Hematopoietic multipotent progenitor cell (in vitro differentiated cells): ENCODE measurements around the gene PJVK. TPM values are rescaled to one million over a fixed set of nuclear protein-coding genes. Genes with fewer than 3 reads are reported as not detected.

Source experiments
- DNase-seq, 3 donors: peaks; one replicate each; pipeline ENCODE4 v3.0.0-alpha.2; 2011 to 2015; ENCODE audit warnings: low read depth in 2 of 3, low spot score in 2 of 3
- total RNA-seq: library from RNA; depleted of rRNA; stranded (reverse); fragments of >200 nt; gene quantifications from one replicate; pipeline ENCODE4 v1.2.3, GENCODE V29; 2012

Gene PJVK
- total RNA-seq, 1 donor = 0.81 TPM

DNA sequence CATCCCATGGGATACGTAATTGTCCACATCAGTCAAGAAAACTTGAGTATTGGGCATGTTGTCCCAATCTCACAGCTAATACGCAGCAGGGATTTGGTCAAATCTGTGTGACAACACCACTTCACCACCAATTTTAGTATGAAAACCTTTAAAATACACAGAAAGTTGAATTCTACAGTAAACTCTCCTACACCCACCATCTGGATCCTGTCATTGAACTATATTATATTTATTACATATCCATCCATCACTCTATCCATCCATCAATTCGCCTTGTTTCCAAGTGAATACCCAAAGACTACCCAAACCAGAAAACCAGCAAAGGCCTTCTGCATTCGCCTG lies 28.1 kb downstream of the PJVK start:
- no peak for DNase-seq

DNA sequence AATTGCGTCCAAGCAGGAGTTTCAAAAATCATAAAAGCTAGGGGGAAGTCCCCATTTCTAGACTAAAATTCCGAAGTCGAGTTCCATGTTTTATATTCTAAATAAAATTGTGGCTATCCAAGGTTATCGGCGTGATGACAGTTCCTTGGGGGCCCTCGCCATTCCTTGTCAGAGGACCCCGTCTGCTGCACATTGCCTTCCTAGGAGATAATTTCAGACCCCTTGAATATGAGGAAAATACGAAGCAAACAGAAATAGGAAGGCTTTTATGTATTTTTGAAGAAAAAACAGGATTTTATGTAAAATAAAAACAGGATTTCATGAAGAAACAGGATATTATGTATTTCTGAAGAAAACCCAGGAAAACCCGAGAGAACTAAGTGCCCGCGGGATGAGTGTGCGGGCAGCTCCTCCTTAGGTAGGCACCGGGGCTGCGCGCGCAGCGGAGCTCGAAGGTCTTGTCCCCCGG lies 28.6 kb downstream of the PJVK start:
- DNase-seq = no peak

DNA sequence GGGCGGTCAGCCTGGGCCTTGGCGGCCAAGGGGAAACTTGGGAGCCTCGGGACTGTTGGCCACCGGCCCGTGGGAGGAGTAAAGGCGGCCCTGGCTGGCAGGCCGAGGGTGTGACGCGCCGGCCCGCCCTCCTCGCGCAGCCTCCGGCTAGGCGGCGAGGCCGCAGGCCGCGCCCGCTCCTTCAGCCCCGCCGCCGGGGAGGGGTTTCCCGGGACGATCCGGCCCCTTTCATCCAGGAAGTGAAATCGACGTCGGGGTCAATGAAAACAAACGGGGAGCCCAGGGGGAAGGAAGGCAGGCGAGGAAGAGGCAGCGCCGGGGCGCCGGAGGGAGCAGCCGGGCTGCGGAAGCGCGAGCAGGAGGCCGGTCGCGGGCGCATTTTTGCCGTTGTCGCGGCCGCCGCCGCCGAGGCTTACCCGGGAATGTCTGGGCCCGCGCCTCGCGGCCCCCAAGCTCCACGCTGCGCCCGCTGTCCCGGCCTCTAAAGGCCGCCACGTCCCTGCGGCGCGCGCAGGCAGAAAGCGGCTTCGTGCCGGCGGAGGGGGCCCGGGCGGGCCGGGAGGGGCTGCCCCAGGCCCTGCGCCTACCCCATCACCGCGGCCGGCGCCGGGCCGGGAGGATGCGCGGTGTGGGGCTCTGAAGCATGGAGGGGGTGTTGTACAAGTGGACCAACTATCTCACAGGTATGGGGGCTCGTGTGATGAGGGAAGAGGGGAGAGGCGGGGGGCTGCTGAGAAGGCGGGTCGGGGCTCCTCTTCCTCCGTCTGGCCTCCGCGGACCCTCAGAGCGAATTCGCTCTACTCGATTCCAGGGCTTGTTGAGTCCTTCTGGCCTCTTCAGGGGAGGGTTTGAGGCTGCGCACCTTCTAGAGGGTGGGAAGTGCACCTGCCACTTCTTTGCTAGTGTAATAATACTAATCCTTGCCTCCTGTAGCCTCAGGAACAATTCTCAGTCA lies 29.3 kb downstream of the PJVK start, which contains the start of gene PLEKHA3:
Gene PLEKHA3, plus strand, starts transcription at position 231 of the 955 bp plus-strand sequence. Its CDS starts 413 bp downstream, at position 644.
- DNase-seq = peak; percentile 58 to 84 (median 83)

DNA sequence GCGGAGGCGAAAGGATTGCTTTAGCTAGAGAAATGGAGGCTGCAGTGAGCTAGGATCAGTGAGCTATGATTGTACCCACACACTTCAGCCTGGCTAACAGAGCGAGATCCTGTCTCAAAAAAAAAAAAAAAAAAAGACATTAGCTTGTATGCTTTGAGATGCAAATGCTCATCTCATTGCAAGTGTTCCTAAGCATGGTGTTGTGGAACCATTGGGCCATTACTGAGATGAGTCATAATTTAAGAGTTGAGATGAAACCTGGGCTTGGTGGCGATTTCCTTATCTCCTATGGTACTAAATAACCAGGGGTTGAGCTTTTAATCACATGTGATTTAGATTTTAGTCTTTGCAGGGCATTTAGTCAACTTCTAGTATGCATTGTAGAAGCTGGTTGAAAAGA lies 31.3 kb downstream of the PJVK start:
- DNase-seq = peak in 1 of 3 donors; percentile 9

DNA sequence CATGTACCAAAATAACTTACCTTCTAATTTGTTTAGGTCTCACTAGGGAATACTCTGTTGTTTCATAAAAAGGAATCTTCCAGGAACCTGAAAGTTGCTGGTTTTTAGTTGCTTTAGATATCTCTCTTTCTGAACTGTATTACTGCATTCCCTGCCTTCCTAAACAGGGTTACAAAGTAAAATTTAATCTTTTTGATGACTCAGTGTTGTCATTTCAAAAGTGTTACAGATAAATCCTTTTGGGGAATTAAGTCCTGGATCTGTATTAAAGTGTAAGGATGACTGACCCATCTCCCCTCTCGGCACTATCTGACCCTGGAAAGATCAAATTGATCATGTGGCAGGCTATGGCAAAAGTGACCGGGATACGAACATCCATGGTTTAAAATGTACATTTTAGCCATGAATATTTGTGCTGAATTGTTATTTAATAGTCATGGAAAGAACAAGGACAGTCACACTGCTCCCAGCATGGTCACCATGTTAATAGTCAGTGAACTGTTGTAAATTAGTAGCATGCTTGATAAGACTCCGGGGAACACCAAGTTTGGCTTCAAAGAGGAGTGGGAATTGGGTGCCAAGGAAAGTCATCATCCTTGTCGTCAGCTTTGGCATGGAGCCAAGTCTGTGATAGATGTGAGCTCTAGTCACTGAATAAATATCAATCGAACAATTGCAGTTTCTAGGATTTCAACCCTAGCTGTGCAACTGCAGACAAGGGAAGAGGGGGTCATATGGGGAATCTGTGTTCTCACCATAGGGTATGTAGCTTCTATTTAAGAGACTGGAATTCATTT lies 33.3 kb downstream of the PJVK start:
- no peak for DNase-seq

DNA sequence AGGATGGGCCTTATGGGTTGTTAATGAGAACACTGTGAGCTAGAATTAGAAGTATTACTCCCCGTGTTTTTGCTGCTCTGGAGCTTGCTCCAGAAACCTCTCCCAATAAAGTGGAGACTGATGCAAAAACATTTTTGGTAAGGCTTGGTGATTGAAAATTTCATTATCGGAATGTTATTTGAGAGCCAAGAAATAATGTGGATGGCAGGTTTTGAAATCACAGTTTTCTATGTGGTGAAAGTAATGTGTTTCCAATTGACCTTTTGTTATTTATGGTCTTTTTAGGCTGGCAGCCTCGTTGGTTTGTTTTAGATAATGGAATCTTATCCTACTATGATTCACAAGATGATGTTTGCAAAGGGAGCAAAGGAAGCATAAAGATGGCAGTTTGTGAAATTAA lies 34.2 kb downstream of the PJVK start:
- DNase-seq = no peak

DNA sequence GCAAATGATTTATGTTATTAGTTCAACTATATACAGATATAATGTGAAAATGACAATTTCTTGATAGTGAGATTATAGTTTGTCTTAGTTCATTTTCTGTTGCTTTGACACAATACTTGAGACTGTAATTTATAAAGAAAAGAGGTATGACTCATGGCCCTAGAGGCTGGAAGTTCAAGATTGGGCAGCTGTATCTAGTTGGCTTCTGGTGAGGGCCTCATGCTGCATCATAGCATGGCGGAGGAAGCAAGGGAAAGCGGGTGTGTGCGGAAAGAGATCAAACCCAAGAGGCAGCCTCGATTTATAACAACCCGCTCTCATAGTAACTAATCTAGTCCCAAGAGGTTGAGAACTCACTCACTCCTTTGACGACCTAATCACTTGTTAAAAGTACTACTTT lies 40.4 kb downstream of the PJVK start:
- no peak for DNase-seq

DNA sequence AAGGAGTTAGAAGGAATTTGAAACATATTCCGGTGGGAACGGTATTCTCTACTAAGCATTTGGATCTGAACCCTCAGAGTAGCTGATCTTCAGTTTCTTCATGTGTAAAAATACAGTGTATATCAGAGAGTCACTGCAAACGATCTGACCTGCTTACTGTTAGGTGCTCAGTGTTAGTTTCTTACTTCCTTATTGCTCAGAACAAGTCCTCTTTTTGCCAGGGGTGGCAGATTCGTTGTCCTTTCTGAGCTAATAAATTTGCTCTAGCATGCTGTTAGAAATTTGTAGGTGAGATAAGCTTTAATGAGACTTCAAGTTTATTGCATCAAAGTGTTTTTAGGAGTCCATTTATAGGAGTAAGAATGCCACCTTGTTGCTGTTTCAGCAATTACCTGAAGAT lies 44.9 kb downstream of the PJVK start:
- DNase-seq = no peak

DNA sequence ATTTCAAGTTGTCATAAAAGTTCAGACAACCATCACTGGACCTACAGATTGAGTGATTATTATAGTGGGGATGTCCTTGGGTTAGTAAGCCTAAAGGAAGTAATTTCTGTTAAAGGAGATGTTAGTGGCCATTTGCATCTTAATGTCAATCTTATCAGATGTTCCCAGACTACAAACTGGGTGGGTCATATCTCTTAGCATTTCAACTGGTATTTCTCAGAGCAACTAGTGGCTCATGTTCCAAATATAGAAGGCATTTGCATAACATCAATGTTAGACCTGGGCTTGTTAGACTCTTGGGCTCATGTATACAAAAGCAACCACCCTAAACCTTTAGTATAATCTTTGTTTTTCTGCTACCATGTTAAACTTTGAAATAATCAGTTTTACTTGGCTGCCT lies 47.0 kb downstream of the PJVK start:
- no peak for DNase-seq

DNA sequence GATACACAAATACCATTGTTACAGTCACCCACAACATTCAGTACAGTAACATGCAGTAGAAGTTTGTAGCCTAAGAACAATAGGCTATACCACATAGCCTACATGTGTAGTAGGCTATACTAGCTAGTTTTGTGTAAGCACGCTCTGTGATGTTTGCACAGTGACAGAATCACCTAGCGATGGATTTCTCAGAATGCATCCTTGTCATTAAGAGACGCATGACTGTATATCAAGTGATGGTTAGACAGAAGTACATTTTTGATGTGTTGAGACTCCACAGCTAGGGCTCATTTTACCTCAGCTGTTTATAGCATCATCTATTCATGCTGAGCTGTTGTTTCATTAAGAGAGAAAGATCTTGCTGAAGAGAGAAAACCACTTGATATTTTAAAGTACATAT lies 48.5 kb downstream of the PJVK start:
- DNase-seq = no peak

DNA sequence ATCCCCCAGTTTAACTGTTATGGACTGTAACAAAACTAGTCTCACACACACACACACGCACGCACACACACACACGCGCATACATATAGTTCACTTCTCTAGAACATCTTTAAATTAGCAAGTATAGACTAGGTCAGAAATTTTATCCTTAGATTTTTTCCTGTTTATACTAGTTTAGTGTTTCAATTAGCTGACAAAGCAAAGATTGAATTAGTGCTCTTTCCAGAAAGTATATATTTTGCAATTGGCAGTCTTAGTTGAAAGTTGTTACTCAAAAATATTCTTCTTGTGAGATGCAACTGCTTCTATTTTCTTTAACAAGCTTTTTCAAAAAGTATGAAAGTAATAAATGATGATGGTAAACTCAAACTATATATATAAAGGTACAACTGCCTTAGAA lies 51.6 kb downstream of the PJVK start:
- no peak for DNase-seq

DNA sequence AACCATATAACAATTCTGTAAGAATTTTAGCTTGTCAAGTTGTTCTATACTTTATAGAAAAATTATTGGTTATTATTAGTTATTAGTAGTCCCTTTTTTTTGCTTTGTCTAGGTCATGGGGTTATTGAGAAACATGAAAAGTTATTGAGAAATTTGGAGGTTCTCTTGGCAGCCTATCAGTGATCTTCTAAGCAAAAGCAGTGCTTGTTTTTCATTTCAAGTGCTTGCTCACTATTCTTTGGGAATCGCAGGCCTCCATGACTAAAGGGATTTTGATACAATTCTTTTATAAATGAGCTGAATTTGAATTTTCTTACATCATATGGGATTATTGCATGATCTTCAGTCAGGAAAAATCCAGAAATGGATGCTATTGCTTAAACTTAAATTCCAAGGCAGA lies 54.9 kb downstream of the PJVK start:
- DNase-seq = no peak

DNA sequence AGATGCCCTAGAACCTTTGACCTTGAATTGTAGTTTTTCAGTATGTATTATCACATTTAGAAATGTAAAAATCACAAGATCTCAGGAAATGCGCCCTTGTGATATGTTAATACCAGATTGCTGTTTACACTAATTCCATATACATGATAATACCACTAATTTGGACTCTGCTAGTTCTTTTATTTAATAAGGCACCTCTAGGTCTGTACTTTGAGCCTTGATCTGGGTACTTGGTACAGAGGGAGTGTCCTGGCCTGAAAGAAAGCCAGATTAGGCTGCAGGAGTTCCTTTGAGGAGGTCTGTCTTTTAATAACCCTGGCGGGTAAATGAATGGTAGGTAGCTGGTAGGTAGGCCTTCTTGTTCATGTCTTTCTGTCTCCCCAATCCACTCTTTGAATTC lies 55.3 kb downstream of the PJVK start:
- DNase-seq = no peak

DNA sequence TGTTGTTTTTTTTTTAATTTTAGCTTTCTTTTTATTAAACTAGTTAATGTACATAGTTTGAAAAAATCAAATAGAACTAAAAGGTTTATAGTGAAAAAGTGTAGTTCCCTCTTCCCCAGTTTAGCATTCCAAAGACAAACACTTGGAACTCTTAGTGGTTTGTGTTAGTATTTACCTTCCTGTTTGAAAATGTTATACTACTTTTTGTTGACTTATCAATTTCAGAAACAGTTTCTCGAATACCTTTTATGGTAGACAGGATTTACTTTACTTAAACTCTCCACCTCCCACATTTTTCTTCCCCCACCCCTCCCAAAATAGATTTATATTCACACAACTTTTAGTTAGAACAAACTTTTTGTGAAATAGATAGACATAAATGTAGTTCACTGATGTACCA lies 55.8 kb downstream of the PJVK start:
- no peak for DNase-seq

DNA sequence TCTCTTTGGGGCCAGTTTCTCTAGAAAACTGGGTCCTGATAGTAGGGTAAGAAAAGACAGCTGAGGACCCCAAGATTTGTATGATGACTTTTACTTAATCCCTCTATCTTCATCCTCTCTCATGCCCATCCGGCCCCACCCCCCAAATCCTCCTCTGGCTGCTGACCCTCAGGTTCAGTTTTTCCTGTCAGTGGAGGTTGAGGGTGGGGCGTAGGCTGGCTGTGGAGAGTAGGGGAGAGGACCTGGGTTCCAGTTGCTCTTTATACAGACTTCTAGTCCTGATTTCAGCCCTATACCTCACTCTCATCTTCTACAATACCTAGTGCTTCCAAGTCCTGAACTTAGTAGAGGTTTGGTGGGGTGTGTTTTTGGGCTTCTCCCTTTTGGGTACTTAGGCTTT lies 57.5 kb downstream of the PJVK start:
- no peak for DNase-seq

DNA sequence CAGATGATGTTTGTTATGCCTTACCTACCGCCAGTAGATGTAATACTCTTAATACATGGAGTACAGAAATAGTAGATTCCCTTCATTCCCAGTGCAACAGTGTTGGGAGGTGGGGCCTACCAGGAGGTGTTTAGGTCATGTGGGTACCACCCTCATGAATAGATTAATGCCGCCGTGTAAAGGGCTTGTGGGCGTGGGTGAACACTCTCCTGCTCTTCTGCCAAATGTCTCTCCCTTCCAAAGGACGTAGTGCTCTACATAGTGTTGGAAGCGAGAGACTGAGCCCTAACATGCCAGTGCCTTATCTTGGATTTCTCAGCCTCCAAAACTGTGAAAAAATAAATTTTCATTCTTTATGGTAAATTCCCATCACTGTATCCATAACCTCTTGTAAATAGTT lies 59.2 kb downstream of the PJVK start:
- DNase-seq = no peak

Other genes with a start within 250 kb of the PJVK start
- 45.0 TPM for gene PRKRA, start 203 bp upstream of the PJVK start, total RNA-seq
- 2.7 TPM for gene FKBP7, start 27.2 kb downstream of the PJVK start, total RNA-seq
- 4.8 TPM for gene PLEKHA3, start 29.1 kb downstream of the PJVK start, total RNA-seq